ENCODE measurements around the gene TMEM131L.

The TMEM131L gene

DNA sequence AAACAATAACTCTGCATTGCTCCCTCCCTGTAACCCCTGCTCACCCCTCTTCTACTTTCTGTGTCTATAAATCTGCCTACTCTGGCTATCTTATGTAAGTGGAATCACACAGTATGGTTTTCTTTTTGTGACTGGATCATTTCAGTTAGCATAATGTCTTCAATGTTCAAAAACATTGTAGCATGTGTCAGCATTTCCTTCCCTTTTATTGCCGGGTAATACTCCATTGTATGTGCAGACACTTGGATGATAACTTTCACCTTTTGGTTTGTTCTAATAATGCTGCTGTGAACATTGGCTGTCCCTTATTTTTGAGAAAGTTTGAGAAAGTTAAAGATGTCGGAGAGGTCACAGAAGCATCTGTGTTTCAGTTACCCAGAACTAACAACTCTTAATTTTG lies 157.3 kb downstream of the TMEM131L start:
- no peak for FAIRE-seq

DNA sequence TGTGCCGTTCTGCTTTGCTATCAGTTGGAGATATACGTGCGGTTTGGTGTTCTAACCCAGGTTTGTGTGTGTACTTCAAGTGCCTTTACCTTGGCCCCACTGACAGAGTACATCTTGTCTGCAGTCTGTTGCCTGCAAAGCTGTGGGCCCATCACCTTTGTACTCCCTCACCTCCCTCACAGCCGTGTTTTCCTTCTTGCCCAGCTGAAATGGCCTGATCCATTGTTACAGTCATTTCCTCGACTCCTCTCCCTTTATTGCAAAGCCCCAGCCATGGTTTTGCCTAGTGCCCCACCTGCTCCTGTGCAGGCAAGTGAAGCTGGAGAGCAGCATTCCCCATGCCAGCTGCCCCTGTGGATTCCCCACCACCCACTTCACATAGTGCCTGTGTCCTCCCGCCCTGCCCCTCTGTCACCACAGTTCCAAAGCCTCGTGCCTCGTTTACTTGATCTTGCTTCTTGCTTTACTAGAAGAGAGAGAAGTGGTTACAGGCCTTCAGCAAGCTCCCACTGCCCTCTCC lies 162.7 kb downstream of the TMEM131L start:
- no peak for FAIRE-seq

DNA sequence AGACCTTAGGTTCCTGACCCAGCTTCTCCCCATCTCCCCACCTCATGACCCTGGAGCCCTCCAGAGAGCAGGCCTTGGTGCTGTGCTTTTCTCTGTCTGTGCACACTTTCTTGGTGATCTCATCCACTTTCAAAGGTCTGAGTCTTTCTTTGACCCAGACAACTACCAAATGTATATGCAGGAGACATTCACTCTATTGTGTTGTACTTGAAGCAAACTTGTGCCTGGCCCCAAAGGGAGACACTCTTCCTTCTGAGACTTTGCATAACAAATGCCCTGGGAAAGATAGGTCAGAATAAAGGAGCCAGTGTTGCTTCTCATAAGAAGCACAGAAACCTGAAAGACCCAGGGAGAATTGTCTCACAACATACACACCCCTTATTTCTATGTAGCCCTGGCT lies 163.6 kb downstream of the TMEM131L start:
- FAIRE-seq = no peak

DNA sequence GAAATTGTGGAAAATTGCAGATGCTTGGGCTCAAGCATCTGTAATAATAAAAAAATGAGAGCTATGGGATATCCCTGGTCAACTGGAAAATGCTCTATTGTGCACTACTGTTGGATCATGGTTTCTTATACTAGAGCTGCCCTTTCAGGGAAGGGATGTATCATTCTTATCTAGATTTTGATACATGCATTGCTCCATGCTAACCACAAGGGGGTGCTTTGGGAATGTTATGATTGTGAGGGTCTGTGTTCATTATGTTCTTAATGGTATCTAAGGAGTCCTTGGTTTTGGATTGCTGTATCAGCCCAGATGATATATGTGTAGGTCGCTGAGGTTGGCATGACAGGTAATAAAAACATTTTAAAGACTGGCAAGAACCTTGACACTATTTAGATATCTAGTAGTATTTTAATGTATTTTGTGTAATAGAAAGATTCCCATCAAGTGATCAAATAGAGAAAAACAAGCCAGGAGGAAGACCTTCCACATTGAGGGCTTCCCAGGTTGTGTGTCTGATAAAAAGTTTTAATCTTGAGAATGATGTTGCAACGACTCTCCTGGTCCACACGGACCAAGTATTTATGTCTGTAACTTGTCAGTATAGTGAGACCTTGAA lies 168.7 kb downstream of the TMEM131L start:
- peak; percentile 25 for FAIRE-seq

DNA sequence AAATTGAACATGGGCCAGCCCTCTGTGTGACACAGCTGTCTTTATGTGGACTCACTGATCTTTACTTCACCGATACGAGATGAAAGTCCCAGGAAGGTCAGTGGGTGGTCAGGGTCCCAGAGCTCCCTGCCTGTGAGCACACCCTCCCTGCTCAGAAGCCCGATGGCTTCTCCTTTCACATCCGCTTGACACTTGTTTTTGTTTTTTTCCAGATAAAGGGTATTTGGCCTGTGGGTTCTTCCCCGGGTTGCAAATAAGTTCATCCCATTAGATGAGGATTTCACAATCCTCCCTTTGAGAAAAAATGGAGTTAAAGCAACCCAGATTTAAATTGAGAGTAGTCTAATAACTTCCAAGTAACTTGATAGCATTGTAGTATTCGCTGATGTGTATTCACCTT lies 169.7 kb downstream of the TMEM131L start:
- FAIRE-seq = no peak

DNA sequence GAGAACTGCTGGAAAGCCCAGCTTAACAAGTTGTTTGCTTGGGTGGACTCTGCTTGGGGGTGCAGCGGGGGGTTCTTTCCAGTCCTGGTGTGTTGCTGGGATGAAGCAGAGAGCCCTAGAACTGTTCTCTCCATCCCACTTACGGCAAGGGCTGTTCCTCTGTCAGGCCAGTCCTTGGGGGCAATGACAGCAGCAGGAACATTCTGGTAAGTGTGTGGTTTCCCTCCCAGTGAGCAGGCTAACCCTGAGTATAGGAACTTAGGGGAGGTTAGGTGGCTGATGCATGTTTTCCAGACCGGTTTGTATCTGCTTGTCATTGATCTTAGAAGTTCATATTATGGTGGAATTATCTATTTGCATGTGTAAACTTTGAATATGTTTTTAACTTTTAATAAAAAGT lies 171.0 kb downstream of the TMEM131L start:
- no peak for FAIRE-seq

DNA sequence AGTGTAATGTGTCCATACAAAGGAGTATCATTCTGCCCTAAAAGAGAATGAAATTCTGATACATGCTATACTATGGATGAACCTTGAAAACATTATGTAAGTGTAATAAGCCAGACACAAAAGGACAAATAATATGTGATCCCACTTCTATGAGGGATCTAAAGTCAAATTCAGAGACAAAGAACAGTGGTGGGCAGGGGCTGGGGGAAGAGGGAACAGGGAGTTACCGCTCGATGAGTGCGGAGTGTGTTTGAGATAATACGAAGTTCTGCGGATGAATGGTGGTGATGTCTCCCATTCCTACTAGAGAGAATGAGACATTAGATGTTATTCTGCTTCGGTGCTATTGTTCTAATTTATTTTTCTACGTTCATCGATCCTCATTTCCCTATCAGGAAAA lies 171.9 kb downstream of the TMEM131L start:
- no peak for FAIRE-seq

DNA sequence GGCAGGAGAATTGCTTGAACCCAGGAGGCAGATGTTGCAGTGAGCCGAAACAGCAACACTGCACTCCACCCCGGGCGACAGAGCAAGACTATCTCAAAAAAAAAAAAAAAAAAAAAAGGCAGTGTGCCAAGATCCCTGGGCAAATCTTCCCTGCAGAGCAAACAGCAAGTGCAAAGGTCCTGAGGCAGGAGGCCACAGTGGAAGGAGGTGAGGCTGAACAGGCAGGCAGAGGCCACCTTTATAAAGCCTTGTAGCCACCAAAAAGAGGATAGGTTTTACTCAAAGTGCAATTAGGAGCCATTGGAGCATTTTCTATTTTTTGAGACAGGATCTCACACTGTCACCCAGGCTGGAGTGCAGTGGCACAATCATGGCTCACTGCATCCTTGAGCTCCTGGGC lies 172.8 kb downstream of the TMEM131L start:
- no peak for FAIRE-seq

DNA sequence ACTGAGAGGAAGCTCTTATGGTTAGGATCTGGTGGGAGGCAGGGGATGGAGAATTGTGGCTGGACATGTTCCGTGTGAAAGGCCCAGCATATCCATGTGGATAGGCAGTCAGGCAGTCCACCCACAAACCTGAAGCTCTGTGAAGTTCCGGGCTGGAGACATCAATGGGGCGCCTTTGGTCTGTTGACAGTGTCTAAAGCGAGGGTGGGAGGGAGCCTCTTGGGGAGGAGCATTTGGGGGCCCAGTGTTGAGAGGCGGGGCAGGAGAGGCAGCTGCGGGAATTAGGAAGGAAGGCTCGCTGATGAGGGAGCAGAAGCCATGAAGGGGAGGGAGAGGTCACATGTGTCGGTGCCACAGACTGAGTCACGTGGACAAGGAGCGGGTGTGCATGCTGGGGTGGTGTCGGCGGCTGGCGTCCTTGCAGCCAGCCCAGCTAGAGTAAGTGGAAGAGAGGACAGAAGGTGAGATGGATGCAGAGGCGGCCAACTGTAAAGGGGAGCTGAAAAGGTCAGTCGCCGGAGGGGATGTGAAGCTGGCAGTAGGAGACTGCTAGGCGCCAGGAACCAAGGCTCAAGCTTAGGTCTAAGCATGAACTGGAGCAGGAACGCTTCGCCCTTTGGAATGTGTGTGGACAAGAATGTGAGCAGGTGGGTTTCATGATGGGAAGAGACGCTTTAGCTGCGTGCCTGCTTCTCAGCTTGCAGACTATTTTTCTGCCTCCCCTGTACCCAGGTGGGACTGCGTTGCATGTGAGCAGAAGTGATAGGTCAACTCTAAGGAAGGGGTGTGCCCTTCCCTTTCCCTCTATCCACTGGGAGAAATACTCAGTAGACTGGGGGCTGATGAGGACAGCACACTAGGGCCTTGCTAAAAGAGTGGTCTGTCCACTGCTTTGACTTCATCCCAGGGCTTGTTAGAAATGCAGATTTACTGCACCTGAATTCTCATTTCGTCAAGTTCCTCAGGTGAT lies 174.0 kb downstream of the TMEM131L start:
- FAIRE-seq = no peak

DNA sequence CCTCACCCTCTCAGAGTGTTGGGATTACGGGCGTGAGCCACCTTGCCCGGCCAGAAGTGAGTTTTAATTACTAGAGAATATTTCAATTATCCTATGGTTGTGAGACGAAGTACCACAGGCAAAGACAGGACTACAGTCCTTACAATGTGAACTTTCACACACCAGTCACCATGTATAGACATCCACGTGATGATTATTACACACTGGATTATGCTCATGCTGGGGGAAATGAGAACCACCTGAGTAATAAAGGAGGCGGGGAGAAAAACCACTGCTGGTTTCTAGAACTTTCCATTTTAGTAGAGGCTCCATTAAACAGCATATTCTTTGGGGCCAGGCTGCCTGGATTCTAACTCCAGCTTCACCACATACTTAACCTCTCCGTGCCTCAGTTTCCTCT lies 175.4 kb downstream of the TMEM131L start:
- FAIRE-seq = no peak

DNA sequence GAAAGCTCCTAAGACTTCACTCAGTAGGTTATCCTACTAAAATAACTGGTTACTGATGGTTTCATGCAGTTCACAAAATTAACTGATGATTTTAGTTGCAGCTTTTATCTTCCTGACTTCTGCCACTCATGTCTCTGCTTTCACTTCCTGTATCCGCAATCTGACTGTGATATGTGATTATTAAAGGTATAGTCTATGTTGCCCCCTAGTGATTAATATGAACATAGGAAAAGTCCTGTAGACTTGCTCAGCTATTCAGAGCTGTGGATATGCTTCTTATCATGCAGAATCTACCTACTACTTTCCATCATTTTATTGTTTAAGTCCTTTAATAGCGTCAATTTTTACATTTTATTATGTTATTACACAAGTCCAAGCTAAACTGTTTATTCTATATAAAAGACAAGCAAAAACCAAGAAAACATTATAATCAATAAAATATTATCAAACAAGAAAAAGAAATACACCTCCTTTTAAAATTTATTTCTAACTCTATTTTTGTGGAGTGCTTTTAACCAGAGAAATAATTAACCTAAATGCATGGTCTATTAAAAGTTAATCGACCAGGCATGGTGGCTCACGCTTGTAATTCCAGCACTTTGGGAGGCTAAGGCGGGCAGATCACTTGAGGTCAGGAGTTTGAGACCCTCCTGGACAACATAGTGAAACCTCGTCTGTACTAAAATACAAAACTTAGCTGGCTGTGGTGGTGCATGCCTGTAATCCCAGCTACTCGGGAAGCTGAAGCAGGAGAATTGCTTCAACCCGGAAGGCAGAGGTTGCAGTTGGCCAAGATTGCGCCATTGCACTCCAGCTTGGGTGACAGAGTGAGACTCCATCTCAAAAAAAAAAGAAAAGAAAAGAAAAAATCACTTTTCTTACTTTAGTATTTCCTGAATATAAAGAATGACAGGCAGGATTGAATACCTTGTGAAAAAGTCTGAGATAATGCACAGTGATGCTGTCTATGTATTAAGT lies 177.5 kb downstream of the TMEM131L start:
- peak; percentile 71 for FAIRE-seq

DNA sequence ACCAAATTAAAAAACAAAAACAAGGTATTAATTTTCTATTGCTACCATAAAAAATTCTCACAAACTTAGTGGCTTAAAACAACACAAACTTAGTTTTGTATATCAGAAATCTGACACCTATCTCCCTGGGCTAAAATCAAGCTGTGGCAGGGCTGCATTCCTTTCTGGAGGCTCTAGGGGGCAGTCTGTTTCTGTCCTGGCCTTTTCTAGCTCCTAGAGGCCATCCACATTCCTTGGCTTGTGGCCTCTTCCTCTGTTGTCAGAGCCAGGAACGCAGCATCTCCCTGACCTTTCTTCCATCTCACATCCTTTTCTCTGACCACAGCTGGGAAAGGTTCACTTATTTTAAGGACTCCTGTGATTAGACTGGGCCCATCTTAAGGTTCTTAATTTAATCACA lies 179.0 kb downstream of the TMEM131L start:
- FAIRE-seq = no peak

DNA sequence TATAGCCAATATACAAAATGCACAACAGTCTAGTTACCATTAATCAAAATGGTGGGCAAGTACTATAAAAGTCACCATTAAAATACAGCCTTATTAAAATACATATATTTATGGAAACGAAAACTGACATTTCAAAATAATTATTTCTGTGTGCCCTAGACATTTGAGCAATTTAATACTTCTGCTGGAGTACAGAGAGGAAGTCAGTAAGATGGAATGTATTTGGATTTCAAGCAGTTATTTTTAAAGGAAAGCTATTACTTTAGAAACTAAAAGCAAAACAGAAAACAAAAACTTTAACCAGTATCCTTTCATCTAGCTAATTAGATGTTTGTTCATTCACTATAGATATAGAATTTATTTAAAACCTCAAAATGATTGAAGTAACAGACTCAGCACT lies 180.1 kb downstream of the TMEM131L start:
- no peak for FAIRE-seq

DNA sequence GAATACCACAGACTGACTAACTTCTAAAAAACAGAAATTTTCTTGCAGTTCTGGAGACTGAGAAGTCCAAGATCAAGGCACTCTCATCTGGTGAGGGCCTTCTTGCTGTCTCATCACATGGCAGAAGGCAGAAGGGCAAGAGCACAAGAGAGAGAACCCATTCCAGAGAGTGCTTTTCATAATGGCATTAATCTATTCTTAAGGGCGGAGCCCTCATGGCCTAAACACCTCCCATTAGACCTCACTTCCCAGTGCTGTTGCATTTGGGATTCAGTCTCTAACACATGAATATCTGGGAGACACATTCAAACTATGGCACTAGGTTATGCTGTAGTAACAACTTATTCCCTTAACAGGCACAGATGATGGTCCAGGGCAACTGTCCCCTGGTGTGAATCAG lies 180.8 kb downstream of the TMEM131L start:
- no peak for FAIRE-seq

DNA sequence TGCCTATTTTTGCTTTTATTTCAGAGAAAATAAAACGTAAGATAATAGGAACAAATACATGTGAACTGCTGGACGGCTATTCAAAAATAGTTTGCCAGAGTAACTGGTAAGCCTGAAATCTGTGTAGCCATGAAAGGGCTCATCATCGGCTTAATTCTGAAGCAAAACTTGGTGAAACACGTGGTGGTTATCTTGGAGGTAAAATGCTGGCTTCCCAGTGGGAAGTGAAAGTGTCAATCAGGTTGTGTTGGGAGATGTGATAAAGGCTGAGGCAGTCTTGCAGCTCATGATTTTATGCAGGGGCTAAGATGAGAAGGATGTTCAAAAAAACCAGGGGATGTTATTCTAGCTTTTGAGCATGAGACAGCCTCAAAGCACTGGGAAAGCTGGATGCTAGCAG lies 181.8 kb downstream of the TMEM131L start:
- FAIRE-seq = no peak

DNA sequence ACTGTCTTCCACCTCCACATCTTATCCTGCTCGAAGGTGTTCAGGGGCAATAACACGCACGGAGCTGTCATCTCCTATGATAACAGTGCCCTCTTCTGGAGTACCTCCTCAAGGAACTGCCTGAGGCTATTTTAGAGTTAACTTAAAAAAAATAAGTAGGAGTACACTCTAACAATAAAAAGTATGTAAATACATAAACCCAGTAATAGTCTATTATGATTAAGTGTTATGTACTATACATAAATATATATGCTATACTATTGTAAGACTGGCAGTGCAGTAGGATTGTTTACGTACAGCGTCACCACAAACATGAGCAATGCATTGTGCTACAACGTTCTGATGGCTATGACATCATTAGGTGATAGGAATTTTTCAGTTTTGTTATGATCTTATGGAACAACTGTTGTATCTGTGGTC lies 183.4 kb downstream of the TMEM131L start:
- FAIRE-seq = no peak

DNA sequence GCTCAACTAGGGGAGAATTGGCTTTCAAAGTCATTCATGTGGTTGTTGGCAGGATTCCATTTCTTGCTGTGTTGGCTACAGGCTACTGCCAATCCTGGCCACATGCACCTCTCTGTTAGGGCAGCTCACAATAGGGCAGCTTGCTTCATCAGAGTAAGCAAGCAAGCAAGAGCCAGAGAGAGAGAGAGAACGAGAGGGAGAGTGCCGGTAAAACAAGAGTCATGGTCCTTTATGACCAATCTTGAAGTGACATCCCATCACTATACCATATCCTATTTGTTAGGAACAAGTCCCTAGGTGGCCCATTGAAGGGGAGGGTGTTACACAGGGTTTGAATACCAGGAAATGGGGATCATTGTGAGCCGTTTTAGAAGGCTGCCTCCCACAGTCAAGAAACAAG lies 185.0 kb downstream of the TMEM131L start:
- FAIRE-seq = no peak

DNA sequence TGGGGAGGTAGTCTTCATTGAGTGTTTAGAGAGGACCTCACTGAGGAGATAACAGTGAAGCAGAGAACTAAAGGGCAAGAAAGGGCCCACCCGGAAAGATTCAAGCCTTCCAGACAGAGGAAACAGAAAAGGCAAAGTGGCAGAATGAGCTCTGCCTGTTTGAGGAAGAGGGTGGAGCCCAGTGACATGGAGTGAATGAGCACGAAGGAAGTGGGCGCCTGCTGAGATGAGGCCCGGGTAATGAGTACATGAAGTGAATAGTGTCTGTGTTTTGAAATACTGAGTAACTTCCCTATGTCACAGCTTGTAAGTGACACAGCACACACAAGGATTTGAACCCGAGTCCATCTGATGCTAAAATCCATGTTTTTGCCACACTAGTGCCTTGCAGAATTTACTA lies 185.4 kb downstream of the TMEM131L start:
- FAIRE-seq = no peak

DNA sequence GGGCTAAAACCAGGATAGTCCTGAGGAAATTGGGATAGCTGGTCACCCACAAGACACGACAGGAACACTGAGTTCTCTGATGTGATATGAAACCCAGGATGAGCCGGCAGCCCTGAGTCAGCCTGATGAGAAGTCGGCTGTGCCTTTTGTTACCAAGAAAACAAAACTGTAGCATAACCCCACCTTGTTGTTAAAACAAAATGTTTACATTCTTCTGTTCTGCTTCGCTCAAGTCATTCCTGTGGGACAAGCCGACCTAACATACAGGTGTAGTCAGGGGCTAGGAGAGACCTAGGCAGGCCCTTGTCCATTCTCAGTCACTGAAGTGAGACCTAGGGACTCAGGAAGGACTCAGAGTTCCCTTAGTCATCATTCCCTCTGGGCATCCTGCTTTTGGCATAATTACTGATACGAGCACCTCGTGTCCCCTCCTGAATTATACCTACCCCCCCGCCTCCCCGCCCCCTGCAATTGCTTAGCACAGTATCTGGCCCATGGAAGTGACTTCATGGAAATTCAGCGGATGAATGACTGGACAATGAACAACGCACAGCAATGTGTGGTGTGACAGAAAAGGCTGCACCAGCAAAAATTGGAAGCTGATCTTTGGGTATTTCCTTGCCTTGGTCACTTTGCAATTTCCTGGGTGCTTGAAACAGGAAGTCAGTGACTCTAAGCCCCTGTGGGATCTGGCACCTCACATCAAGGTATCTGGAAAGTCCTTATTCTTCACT lies 186.1 kb downstream of the TMEM131L start:
- no peak for FAIRE-seq

DNA sequence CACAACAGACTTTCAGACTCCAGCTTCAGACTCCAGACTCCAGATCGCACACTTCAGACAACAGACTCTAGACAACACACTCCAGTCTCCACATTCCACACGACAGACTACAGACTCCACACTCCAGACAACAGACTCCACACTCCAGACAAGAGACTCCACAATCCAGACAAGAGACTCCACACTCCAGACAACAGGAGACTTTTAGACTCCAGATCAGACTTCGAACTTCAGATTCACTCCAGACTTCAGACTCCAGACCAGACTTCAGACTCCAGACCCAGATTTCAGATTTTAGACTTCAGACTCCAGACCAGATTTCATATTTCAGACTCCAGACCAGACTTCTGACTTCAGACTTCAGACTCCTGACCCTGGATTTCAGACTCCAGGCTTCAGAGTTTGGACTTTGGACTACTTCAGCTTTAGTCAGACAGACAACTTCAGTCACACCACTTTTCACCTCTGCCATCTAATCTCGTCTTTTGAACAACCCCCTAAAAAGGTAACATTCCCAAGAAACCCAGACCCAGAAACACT lies 188.9 kb downstream of the TMEM131L start:
- no peak for FAIRE-seq

DNA sequence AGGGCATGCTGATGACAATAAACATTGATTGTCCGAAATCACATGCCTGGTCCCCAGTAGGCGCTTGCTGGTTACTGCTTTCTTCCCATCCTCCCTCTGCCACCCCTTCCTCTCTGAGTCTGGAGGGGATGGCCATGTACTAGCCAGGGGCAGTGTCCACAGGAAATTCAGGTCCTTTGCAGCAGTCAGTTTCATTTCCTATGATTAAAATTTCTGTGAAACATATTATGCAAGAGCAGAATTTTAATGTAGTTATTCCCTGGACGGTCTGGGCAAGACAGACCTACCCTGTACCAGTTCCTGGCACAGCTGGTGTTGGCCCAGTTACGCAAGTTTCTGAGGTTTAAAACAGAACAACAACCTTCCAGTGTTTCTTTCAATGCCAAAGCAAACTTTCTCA lies 189.8 kb downstream of the TMEM131L start:
- no peak for FAIRE-seq

Data from TTC549 (cell line).